Vein endothelial cell (primary cell): ENCODE measurements around the gene ABHD16B. TPM values are rescaled to one million over a fixed set of nuclear protein-coding genes. Genes with fewer than 3 reads are reported as not detected.

ENCODE experiments used
- small RNA-seq: library from RNA; depleted of rRNA; stranded (forward); fragments of <200 nt; gene quantifications from one replicate; pipeline ENCODE3, GENCODE V24; 2012
- total RNA-seq: library from RNA; depleted of rRNA; stranded (reverse); fragments of >200 nt; gene quantifications from 2 replicates; pipeline ENCODE4 v1.2.3, GENCODE V29; 2012

Gene ABHD16B
- not detected in 2 replicates for total RNA-seq

GRCh38 chr20:63861365-63861934 is at the start of gene ABHD16B:
Gene ABHD16B (plus strand): TSS chr20:63861498. CDS start chr20:63861541, 43 bp downstream.

GRCh38 chr20:63830841-63831588 is 30.3 kb upstream of the ABHD16B start, which contains the start of gene ZBTB46:
Gene ZBTB46 (minus strand): TSS chr20:63831264. CDS start chr20:63790757, 40,507 bp downstream.

GRCh38 chr20:63864978-63865640 is 3.8 kb downstream of the ABHD16B start, which contains the start of gene TPD52L2:
Gene TPD52L2 (plus strand): TSS chr20:63865270. CDS start chr20:63865366, 96 bp downstream.

GRCh38 chr20:63894358-63895201 is 33.3 kb downstream of the ABHD16B start, which contains the start of gene DNAJC5:
Gene DNAJC5 (plus strand): TSS chr20:63895126. CDS start chr20:63928346, 33,220 bp downstream.

Small RNA genes lying within 50 kb of the gene (small RNA-seq; reads per million reads assigned to genes)
- gene RNU1-134P = 5.4 reads per million, percentile 93 among the genes with 10 or more reads in this experiment

Other genes with a start within 250 kb of the ABHD16B start
- gene GMEB2, start 234.4 kb upstream of the ABHD16B start, total RNA-seq = 10.8 and 12.4 TPM in 2 replicates
- gene STMN3, start 208.1 kb upstream of the ABHD16B start, total RNA-seq = 0.57 and 5.6 TPM in 2 replicates
- 13.7 and 17.8 TPM in 2 replicates for gene RTEL1, start 203.2 kb upstream of the ABHD16B start, total RNA-seq
- 22.1 and 41.5 TPM in 2 replicates for gene TNFRSF6B, start 164.8 kb upstream of the ABHD16B start, total RNA-seq
- gene ARFRP1, start 153.5 kb upstream of the ABHD16B start, total RNA-seq = 22.9 and 28.1 TPM in 2 replicates
- 18.0 and 25.2 TPM in 2 replicates for gene ZGPAT, start 153.5 kb upstream of the ABHD16B start, total RNA-seq
- gene LIME1, start 124.8 kb upstream of the ABHD16B start, total RNA-seq = 2.9 and 3.7 TPM in 2 replicates
- 26.7 and 35.9 TPM in 2 replicates for gene SLC2A4RG, start 121.7 kb upstream of the ABHD16B start, total RNA-seq
- gene ZBTB46, start 30.2 kb upstream of the ABHD16B start, total RNA-seq = 13.1 and 14.4 TPM in 2 replicates
- 153 and 174 TPM in 2 replicates for gene TPD52L2, start 3.8 kb downstream of the ABHD16B start, total RNA-seq
- 89.5 and 96.4 TPM in 2 replicates for gene DNAJC5, start 33.6 kb downstream of the ABHD16B start, total RNA-seq
- 32.4 and 37.9 TPM in 2 replicates for gene UCKL1, start 94.9 kb downstream of the ABHD16B start, total RNA-seq
- gene ZNF512B, start 108.4 kb downstream of the ABHD16B start, total RNA-seq = 18.9 and 22.9 TPM in 2 replicates
- 3.7 and 6.5 TPM in 2 replicates for gene SAMD10, start 118.1 kb downstream of the ABHD16B start, total RNA-seq
- 66.8 and 80.7 TPM in 2 replicates for gene PRPF6, start 119.6 kb downstream of the ABHD16B start, total RNA-seq
- 3.6 and 3.9 TPM in 2 replicates for gene C20orf204, start 174.7 kb downstream of the ABHD16B start, total RNA-seq
- 52.4 and 56.8 TPM in 2 replicates for gene SOX18, start 188.1 kb downstream of the ABHD16B start, total RNA-seq
- gene TCEA2, start 201.7 kb downstream of the ABHD16B start, total RNA-seq = 25.5 and 43.8 TPM in 2 replicates
- 28.9 and 29.7 TPM in 2 replicates for gene RGS19, start 218.0 kb downstream of the ABHD16B start, total RNA-seq
- 1.3 and 2.9 TPM in 2 replicates for gene OPRL1, start 218.6 kb downstream of the ABHD16B start, total RNA-seq
- gene LKAAEAR1, start 222.9 kb downstream of the ABHD16B start, total RNA-seq = 0.33 TPM in 1 of 2 replicates, not detected in the other
- gene NPBWR2, start 246.1 kb downstream of the ABHD16B start, total RNA-seq = not detected in 2 replicates